HG02623 (cell line): ENCODE results near the gene GMPPA.

ENCODE experiments used
- ATAC-seq: cut with Tn5 transposase; IDR thresholded peaks from one replicate; pipeline ENCODE4 v1.9.1; 2021; ENCODE audit warnings: moderate library complexity; ENCODE audit not compliant: unreplicated experiment

Gene GMPPA

GRCh38 chr2:219517954-219518778 lies 19.5 kb downstream of the GMPPA start:
- ATAC-seq: no peak

- ATAC-seq: no peak
Observed at GRCh38 chr2:219519526-219519916, 20.8 kb downstream of the GMPPA start.

GRCh38 chr2:219520079-219520478 lies 21.4 kb downstream of the GMPPA start:
- no peak for ATAC-seq

GRCh38 chr2:219521066-219521880 lies 22.6 kb downstream of the GMPPA start:
- no peak for ATAC-seq

- no peak for ATAC-seq
Observed at GRCh38 chr2:219522111-219523030, 23.7 kb downstream of the GMPPA start.

- no peak for ATAC-seq
Observed at GRCh38 chr2:219523031-219523671, 24.5 kb downstream of the GMPPA start.

GRCh38 chr2:219524817-219525216 lies 26.1 kb downstream of the GMPPA start:
- no peak for ATAC-seq

GRCh38 chr2:219525533-219526232 lies 27.0 kb downstream of the GMPPA start:
- ATAC-seq: no peak

- ATAC-seq: no peak
Observed at GRCh38 chr2:219526320-219527075, 27.8 kb downstream of the GMPPA start.

- ATAC-seq: no peak
Observed at GRCh38 chr2:219527076-219527394, 28.3 kb downstream of the GMPPA start.

- ATAC-seq: no peak
Observed at GRCh38 chr2:219527472-219527871, 28.8 kb downstream of the GMPPA start.

- peak; percentile 81 for ATAC-seq
Observed at GRCh38 chr2:219530048-219530963, 31.6 kb downstream of the GMPPA start.

- no peak for ATAC-seq
Observed at GRCh38 chr2:219531639-219532377, 33.1 kb downstream of the GMPPA start.

- no peak for ATAC-seq
Observed at GRCh38 chr2:219532378-219532649, 33.6 kb downstream of the GMPPA start.

- no peak for ATAC-seq
Observed at GRCh38 chr2:219533930-219534661, 35.4 kb downstream of the GMPPA start.

- ATAC-seq: no peak
Observed at GRCh38 chr2:219536425-219536824, 37.7 kb downstream of the GMPPA start.

GRCh38 chr2:219536967-219537366 lies 38.3 kb downstream of the GMPPA start:
- ATAC-seq: no peak
